ENCODE data around the gene LIPT1. TPM values are rescaled to one million over a fixed set of nuclear protein-coding genes. Genes with fewer than 3 reads are reported as not detected.

LIPT1 gene
- total RNA-seq, 1 donor from 2014 or later, result 3.9 TPM

GRCh38 chr2:99171377-99172140 lies 16.8 kb downstream of the LIPT1 start:
- Histone ChIP-seq H3K27me3 (no peaks in the 10 kb centered on the region), H3K27ac (no peak overlapping the region), H3K4me1 (no peaks in the 10 kb centered on the region), H3K4me3 (no peak overlapping the region), H3K36me3 (peaks cover 0 to 54% of the 10 kb centered on the region in 2 donors), H3K9me3 (no peaks in the 10 kb centered on the region)
- intact Hi-C loops (cut with DNase I), result no loop called here
- TF ChIP-seq POLR2AphosphoS5 (IDR thresholded peaks at IDR 0.05; ENCODE audit: insufficient read depth in 1 of 2, low read depth in 1 of 2) (no peak), POLR2A (IDR thresholded peaks at IDR 0.05) (no peak), CTCF (IDR thresholded peaks at IDR 0.05) (no peak)
- DNase-seq (ENCODE audit: extremely low spot score in 2 of 2), result no peak

- no peaks in the 10 kb centered on the region for H3K9me3 ChIP-seq
- TF ChIP-seq POLR2AphosphoS5 (IDR thresholded peaks at IDR 0.05; ENCODE audit: insufficient read depth in 1 of 2, low read depth in 1 of 2) (peak; percentile 90 to 98), CTCF (IDR thresholded peaks at IDR 0.05) (no peak), POLR2A (IDR thresholded peaks at IDR 0.05) (peak in 1 of 2 donors; percentile 21)
Measured at GRCh38 chr2:99180755-99181623, 26.2 kb downstream of the LIPT1 start, which contains the start of the genes MITD1 and MRPL30. MITD1 (minus strand) TSS chr2:99181058; CDS start chr2:99180981, 77 bp downstream. MRPL30 (plus strand) TSS chr2:99181184; CDS start chr2:99186204, 5,020 bp downstream.

GRCh38 chr2:99181624-99182000 lies 26.8 kb downstream of the LIPT1 start:
- intact Hi-C loops (cut with DNase I), result loop anchor here (10.0 kb wide), 1 partner anchor 1477 kb away; no protein-coding TSS in a partner anchor
- peak overlapping the region; percentile 59 to 70 for H3K4me3 ChIP-seq
- H3K27me3 ChIP-seq, result no peaks in the 10 kb centered on the region
- H3K36me3 ChIP-seq, result no peaks in the 10 kb centered on the region
- DNase-seq (ENCODE audit: extremely low spot score in 2 of 2), result no peak
- peaks cover 45% of the 10 kb centered on the region for H3K4me1 ChIP-seq
- H3K9me3 ChIP-seq, result no peaks in the 10 kb centered on the region
- peak overlapping the region; percentile 44 for H3K27ac ChIP-seq
- TF ChIP-seq CTCF (IDR thresholded peaks at IDR 0.05) (no peak), POLR2A (IDR thresholded peaks at IDR 0.05) (no peak), POLR2AphosphoS5 (IDR thresholded peaks at IDR 0.05; ENCODE audit: insufficient read depth in 1 of 2, low read depth in 1 of 2) (no peak)

More at GRCh38 chr2:99180755-99181623, 26.2 kb downstream of the LIPT1 start, which contains the start of the genes MITD1 and MRPL30:
- peaks cover 45% of the 10 kb centered on the region for H3K4me1 ChIP-seq
- H3K36me3 ChIP-seq, result no peaks in the 10 kb centered on the region
- no peaks in the 10 kb centered on the region for H3K27me3 ChIP-seq
- peak within 1 kb of the TSS; percentile 44 for H3K27ac ChIP-seq
- H3K4me3 ChIP-seq, result peak within 1 kb of the TSS; percentile 59 to 70
- DNase-seq (ENCODE audit: extremely low spot score in 2 of 2), result peak; percentile 94 to 97
- intact Hi-C loops (cut with DNase I), result loop anchor here (10.0 kb wide), 1 partner anchor 1476 kb away; no protein-coding TSS in a partner anchor

- Histone ChIP-seq H3K27ac (no peak overlapping the region), H3K4me3 (no peak overlapping the region), H3K9me3 (no peaks in the 10 kb centered on the region), H3K27me3 (no peaks in the 10 kb centered on the region), H3K36me3 (no peaks in the 10 kb centered on the region), H3K4me1 (peaks cover 45% of the 10 kb centered on the region)
- no peak for TF ChIP-seq CTCF (IDR thresholded peaks at IDR 0.05)
- TF ChIP-seq POLR2A (IDR thresholded peaks at IDR 0.05), result no peak
- no peak for TF ChIP-seq POLR2AphosphoS5 (IDR thresholded peaks at IDR 0.05; ENCODE audit: insufficient read depth in 1 of 2, low read depth in 1 of 2)
- DNase-seq (ENCODE audit: extremely low spot score in 2 of 2), result no peak
- intact Hi-C loops (cut with DNase I), result loop anchor here (10.0 kb wide), 1 partner anchor 1478 kb away; no protein-coding TSS in a partner anchor
Measured at GRCh38 chr2:99183025-99183424, 28.3 kb downstream of the LIPT1 start.

Measured in vagina (tissue), 2 donors.